Heart left ventricle (tissue), 16 donors: ENCODE results near the gene KCTD10. TPM values are rescaled to one million over a fixed set of nuclear protein-coding genes. Genes with fewer than 3 reads are reported as not detected.
"Not testable (repeated sequence)": the region's sequence is repeated elsewhere in the genome, so short reads cannot be mapped to it uniquely, and the experiment has no call there.

Experiments used
- ATAC-seq, 4 donors: fragments of 200-7000 bp; cut with Tn5 transposase; one replicate each; pipeline ENCODE4 v1.9.1; 2020 to 2022; ENCODE audit warnings: moderate library complexity in 4 of 4, mild to moderate bottlenecking in 3 of 4, moderate number of reproducible peaks in 1 of 4
- DNase-seq, 5 donors: peaks; one replicate each; pipeline ENCODE4 v3.0.0-alpha.2; 2020
- H3K27ac ChIP-seq, 12 donors: fragments of 200-600 bp; sonication (generic) in 4 of 12; one replicate each; pipeline versions ENCODE4 v1.5.0 to v1.8.0; 2016 to 2022; ENCODE audit warnings: mild to moderate bottlenecking in 2 of 12
- H3K27me3 ChIP-seq, 9 donors: fragments of 200-600 bp; sonication (generic) in 2 of 9; one replicate each; pipeline versions ENCODE4 v1.5.1 to v1.8.0; 2016 to 2022; ENCODE audit warnings: mild to moderate bottlenecking in 3 of 9
- H3K36me3 ChIP-seq, 9 donors: fragments of 200-600 bp; sonication (generic) in 2 of 9; one replicate each; pipeline versions ENCODE4 v1.5.0 to v1.8.0; 2018 to 2022; ENCODE audit warnings: mild to moderate bottlenecking in 2 of 9
- H3K4me1 ChIP-seq, 12 donors: fragments of 200-600 bp; sonication (generic) in 4 of 12; one replicate each; pipeline versions ENCODE4 v1.5.0 to v1.8.0; 2016 to 2022; ENCODE audit warnings: mild to moderate bottlenecking in 3 of 12
- H3K4me3 ChIP-seq, 12 donors: fragments of 200-600 bp; sonication (generic) in 4 of 12; one replicate each; pipeline versions ENCODE4 v1.5.0 to v1.8.0; 2017 to 2022; ENCODE audit warnings: mild to moderate bottlenecking in 9 of 12, moderate library complexity in 4 of 12
- H3K9me3 ChIP-seq, 12 donors: fragments of 200-600 bp; sonication (generic) in 4 of 12; one replicate each; pipeline versions ENCODE4 v1.5.0 to v1.8.0; 2016 to 2022; ENCODE audit warnings: mild to moderate bottlenecking in 1 of 12
- CTCF ChIP-seq, 12 donors: fragments of 200-600 bp; sonication (generic) in 4 of 12; IDR thresholded peaks; one replicate each; pipeline versions ENCODE4 v1.5.0 to v1.8.0; 2018 to 2022; ENCODE audit warnings: antibody characterized with exemption in 12 of 12, mild to moderate bottlenecking in 5 of 12
- POLR2A ChIP-seq, 2 donors: fragments of 450-650 bp; IDR thresholded peaks; one replicate each; pipeline ENCODE4 v1.6.1; 2017; ENCODE audit warnings: antibody characterized with exemption in 2 of 2, mild to moderate bottlenecking in 2 of 2, moderate library complexity in 2 of 2
- WGBS, 4 donors: extraction: QIAGEN DNeasy Blood & Tissue Kit in 2 of 4; methylation state at CpG; one replicate each; pipeline versions ENCODE4 v1.1.5 to v1.1.7; 2013 to 2018; 5-methylcytosine and 5-hydroxymethylcytosine counted together
- intact Hi-C, 10 donors: fragments of 100-400 bp; cut with DNase I; formaldehyde crosslinking; loops; one replicate each; pipeline versions ENCODE4 v1.11.1 to v1.14.2; 2022
- polyA plus RNA-seq, 2 donors: library from polyadenylated mRNA; stranded (reverse); fragments of 200-250 nt; gene quantifications; one replicate each; pipeline ENCODE4 v1.2.3, GENCODE V29; 2013
- total RNA-seq, 9 donors: library from RNA; depleted of rRNA in 2 of 9; stranded (reverse); fragments of >200 nt in 2 of 9; fragmentation: NEBNext Ultra II Directional in 3 of 9; extraction: Animal tissue kit (Norgen Biotek cat#: 25700) in 3 of 9; gene quantifications; one replicate each; pipeline versions ENCODE4 v1.1.0 to v1.2.4, GENCODE V29; 2016 to 2023
- donor health status: ischemic (EF 13 %, LVEDD 7.1; RV severe dilation, severe dysfunction).
- donor health status: healthy with polysubstance abuse.
- donor health status: DM: no; HTN: yes; CAD: no.
- donor health status: DM: no; HTN: no; CAD: no.
- donor health status: ischemic (EF 25% LVEDD 6.9; RV normal size, moderate dysfunction).
- donor health status: ischemic (EF 25% LVEDD 5.7; RV mildly dilated, moderate dysfunction).
- donor health status: healthy.
- donor health status: DM: yes; HTN: yes; CAD: no.
- donor health status: ischemic (EF 35%, LVEDD 5.7; RV mildly dilated, moderate dysfunction).
- donor health status: nonischemic (EF 11% LVEDD 7.7; RV severe dilation, severe dysfunction).
- donor health status: DM: yes; HTN: yes; CAD: no.
- donor health status: PGD.
- donor health status: ischemic (EF 29% LVEDD 5.4; RV normal size, mild dysfunction).
- donor health status: nonischemic (EF 23%, LVEDD 6.1; RV moderate dilation, normal function).

KCTD10 gene
- total and polyA plus RNA-seq, 11 donors, result 9.5 to 52.3 (median 37.1) TPM

GRCh38 chr12:109440851-109441490 is 36.1 kb downstream of the KCTD10 start:
- WGBS, 4 donors, result 65 to 70% (median 66%) methylated on average over 9 of the region's 9 CpGs
- Histone ChIP-seq H3K4me1 (peaks cover 0 to 29% (median 8%) of the 10 kb centered on the region in 12 donors), H3K9me3 (no peaks in the 10 kb centered on the region), H3K27ac (no peak overlapping the region), H3K4me3 (no peak overlapping the region), H3K36me3 (peaks cover 0 to 33% (median 6%) of the 10 kb centered on the region in 9 donors), H3K27me3 (no peaks in the 10 kb centered on the region)
- ATAC-seq (no peak), DNase-seq (no peak)
- intact Hi-C loops, result no loop called here
- no peak for TF ChIP-seq POLR2A (IDR thresholded peaks at IDR 0.05)
- TF ChIP-seq CTCF (IDR thresholded peaks at IDR 0.05), result no peak

- DNase-seq, H3K4me3 ChIP-seq, H3K27me3 ChIP-seq, ATAC-seq, H3K27ac ChIP-seq, H3K9me3 ChIP-seq: not testable (repeated sequence)
- Histone ChIP-seq H3K36me3 (peaks cover 0 to 23% (median 4%) of the 10 kb centered on the region in 9 donors), H3K4me1 (peaks cover 0 to 24% (median 7%) of the 10 kb centered on the region in 12 donors)
- 94 to 97% (median 94%) methylated on average over 13 of the region's 13 CpGs for WGBS, 4 donors
- intact Hi-C loops, result loop anchor here in 2 of 10 donors (10.0 kb wide), 1 partner anchor 155 kb away; no protein-coding TSS in a partner anchor
These were observed 37.1 kb downstream of the KCTD10 start for GRCh38 chr12:109439951-109440350.

GRCh38 chr12:109439181-109439580 is 37.9 kb downstream of the KCTD10 start:
- H3K4me1 ChIP-seq, result peaks cover 0 to 16% (median 3%) of the 10 kb centered on the region in 12 donors
- no peaks in the 10 kb centered on the region for H3K9me3 ChIP-seq
- no peak overlapping the region for H3K4me3 ChIP-seq
- intact Hi-C loops, result loop anchor here in 2 of 10 donors (10.0 kb wide), 1 partner anchor 156 kb away; no protein-coding TSS in a partner anchor
- H3K36me3 ChIP-seq, result peaks cover 0 to 15% (median 0%) of the 10 kb centered on the region in 9 donors
- ATAC-seq, result no peak
- WGBS, 4 donors, result 90 to 93% (median 92%) methylated on average over 6 of the region's 6 CpGs
- no peak overlapping the region for H3K27ac ChIP-seq
- TF ChIP-seq POLR2A (IDR thresholded peaks at IDR 0.05), result no peak
- no peak for TF ChIP-seq CTCF (IDR thresholded peaks at IDR 0.05)
- DNase-seq, result no peak
- no peaks in the 10 kb centered on the region for H3K27me3 ChIP-seq

GRCh38 chr12:109436188-109436560 is 40.9 kb downstream of the KCTD10 start:
- 64 to 69% (median 65%) methylated on average over 7 of the region's 7 CpGs for WGBS, 4 donors
- DNase-seq (no peak), ATAC-seq (no peak)
- H3K4me1 ChIP-seq, result peaks cover 0 to 17% (median 10%) of the 10 kb centered on the region in 12 donors
- no peaks in the 10 kb centered on the region for H3K36me3 ChIP-seq
- no peak overlapping the region for H3K4me3 ChIP-seq
- TF ChIP-seq CTCF (IDR thresholded peaks at IDR 0.05), result no peak
- TF ChIP-seq POLR2A (IDR thresholded peaks at IDR 0.05), result no peak
- H3K27ac ChIP-seq, result no peak overlapping the region
- H3K27me3 ChIP-seq, result no peaks in the 10 kb centered on the region
- H3K9me3 ChIP-seq, result no peaks in the 10 kb centered on the region
- intact Hi-C loops, result loop anchor here in 2 of 10 donors (10.0 kb wide), 1 partner anchor 159 kb away; no protein-coding TSS in a partner anchor
